GM19025 (cell line): ENCODE data around the gene ATF1.

ENCODE experiments used
- ATAC-seq: cut with Tn5 transposase; IDR thresholded peaks from one replicate; pipeline ENCODE4 v1.9.1; 2021; ENCODE audit warnings: mild to moderate bottlenecking, low read depth, moderate library complexity; ENCODE audit not compliant: unreplicated experiment

Gene ATF1

DNA sequence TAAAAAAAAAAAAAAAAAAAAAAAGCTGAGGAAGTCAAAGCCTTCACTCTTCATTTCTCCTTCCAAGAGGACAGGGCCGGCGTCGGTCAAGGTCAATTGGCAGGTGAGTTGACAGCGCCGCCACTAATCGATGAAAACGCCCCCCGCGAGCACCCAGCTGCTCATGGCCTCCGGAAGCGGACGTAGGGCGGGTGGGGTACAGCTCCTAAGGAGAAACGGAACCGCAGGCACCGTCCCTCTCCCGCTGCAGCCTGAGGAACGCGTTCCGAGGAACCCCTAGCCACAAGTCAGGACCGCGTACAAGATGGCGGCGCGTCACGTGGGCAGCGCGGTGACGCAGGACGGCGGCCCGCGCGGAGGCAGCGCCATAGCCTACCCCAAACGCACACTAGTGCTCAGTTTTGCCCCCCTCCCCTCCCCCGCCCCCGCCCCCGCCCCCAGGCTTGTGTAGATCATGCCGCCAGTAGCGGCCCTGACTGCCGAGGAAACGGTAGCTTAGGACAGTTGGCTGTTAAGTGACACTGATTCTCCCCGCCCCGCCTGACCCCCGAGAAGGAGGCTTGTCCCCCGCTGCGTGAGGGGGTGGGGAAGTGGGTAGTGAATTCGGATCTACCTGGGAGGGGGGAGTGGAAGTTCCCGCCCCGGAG is at the start of gene ATF1:
Gene ATF1, plus strand, starts transcription at position 463 of the 647 bp plus-strand sequence. CDS start 16,045 bp downstream, outside the sequence.
- ATAC-seq = peak; percentile 69

- no peak for ATAC-seq
Measured at GRCh38 chr12:50715174-50715573, 48.7 kb upstream of the ATF1 start.

GRCh38 chr12:50718760-50719159 is 45.1 kb upstream of the ATF1 start:
- no peak for ATAC-seq

- ATAC-seq = no peak
Measured at GRCh38 chr12:50720085-50720484, 43.8 kb upstream of the ATF1 start.

- no peak for ATAC-seq
Measured at GRCh38 chr12:50720501-50720900, 43.4 kb upstream of the ATF1 start.

DNA sequence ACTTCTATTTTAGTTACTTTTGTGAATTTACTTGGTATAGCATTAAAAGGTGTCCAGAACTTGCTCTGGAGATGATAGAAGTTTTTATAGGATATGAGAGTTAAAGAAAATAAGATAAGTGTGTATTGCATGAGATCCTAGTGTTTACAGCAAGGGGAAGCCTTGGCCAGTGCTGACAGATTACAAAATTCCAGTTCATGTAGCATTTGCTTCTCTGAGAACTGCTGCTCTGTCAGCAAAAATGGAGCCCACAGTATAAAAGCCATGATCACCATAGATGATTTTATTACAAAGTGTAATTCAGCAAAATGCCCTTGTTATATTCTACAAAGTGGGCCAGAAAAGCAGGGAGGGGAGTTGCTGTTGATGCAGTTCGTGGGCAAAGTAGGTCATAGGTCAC is 40.0 kb upstream of the ATF1 start:
- no peak for ATAC-seq

GRCh38 chr12:50725011-50725942 is 38.6 kb upstream of the ATF1 start:
- no peak for ATAC-seq

GRCh38 chr12:50727466-50727865 is 36.4 kb upstream of the ATF1 start:
- no peak for ATAC-seq

DNA sequence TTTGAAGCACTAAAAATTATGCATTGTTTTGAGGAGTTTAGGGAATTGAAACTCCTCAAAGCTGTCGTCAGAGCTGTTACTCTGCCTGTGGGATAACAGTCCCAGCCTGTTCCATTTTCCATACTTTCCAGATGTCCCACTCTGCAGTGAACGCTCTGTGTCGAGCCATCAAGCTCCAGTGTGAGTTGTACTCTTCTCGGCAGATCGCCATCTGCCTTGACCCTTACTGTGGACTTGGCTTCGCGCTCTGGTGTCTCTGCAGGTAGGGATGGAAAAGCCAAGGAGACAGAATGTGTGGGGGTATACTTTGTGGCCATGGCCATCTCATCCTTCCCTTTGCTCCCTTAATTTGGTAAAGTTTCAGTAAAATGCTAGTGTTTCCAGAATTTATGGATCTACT is 35.5 kb upstream of the ATF1 start:
- no peak for ATAC-seq

- ATAC-seq = no peak
Measured at GRCh38 chr12:50728841-50729240, 35.1 kb upstream of the ATF1 start.

- ATAC-seq = no peak
Measured at GRCh38 chr12:50732591-50732990, 31.3 kb upstream of the ATF1 start.

DNA sequence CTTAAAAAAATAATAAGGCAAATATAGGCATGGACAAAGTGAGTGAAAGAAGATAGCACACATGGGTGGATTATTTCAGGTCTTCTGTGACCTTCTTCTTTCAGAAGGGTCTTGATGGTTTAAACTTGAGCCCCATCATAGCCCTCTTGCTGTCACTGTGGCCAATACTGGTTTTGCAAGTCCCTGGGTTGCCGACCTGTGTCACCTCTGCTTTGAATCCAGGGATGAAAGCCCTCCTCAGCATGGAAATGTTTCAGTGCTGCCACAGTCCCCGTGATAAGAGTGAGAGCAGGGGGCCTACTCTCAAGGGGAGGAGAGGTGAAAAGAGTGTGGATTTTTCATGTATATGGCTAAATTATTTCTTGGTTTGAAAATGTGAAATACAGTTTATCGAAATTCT is 30.2 kb upstream of the ATF1 start:
- no peak for ATAC-seq

GRCh38 chr12:50734409-50735263 is 29.3 kb upstream of the ATF1 start:
- ATAC-seq = no peak

- ATAC-seq = no peak
Measured at GRCh38 chr12:50739611-50740010, 24.3 kb upstream of the ATF1 start.

GRCh38 chr12:50740307-50740706 is 23.6 kb upstream of the ATF1 start:
- ATAC-seq = no peak

GRCh38 chr12:50742776-50743175 is 21.1 kb upstream of the ATF1 start:
- ATAC-seq = no peak

DNA sequence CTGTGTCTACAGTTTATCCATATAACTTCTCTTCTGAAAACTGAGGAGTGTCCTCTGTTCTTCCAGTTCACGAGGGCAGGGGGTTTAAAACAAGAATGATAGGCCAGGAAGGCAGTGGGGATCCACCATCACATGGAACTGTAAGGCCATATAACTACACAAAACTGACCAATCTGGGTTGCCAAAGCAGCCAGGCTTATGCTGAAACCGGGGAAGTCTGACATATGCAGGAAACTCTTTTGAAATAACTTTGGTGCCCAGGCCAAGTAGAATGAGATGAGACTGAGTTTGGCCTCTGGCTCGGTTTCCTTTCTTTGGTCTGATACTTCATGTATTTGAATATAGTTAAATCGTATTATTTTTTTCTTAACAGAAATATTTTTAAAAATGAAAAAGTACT is 18.0 kb upstream of the ATF1 start:
- ATAC-seq = no peak

GRCh38 chr12:50746431-50746830 is 17.5 kb upstream of the ATF1 start:
- no peak for ATAC-seq

- ATAC-seq = no peak
Measured at GRCh38 chr12:50747817-50748216, 16.1 kb upstream of the ATF1 start.

GRCh38 chr12:50749459-50749882 is 14.4 kb upstream of the ATF1 start:
- ATAC-seq = no peak

- ATAC-seq = no peak
Measured at GRCh38 chr12:50750366-50750765, 13.5 kb upstream of the ATF1 start.
